Erythroblast (primary cell): ENCODE data around the gene OR7C1.
A peak's percentile ranks its signal among the peaks of the same experiment; 100 is the strongest.
"Not testable (repeated sequence)": the region's sequence is repeated elsewhere in the genome, so short reads cannot be mapped to it uniquely, and the experiment has no call there.

Experiments used
- DNase-seq, 2 experiments: peaks; one replicate each; lab custom pipeline; 2025; lab: John Stamatoyannopoulos, UW
- GATA1 ChIP-seq: IDR thresholded peaks from 2 replicates; pipeline ENCODE4 v1.6.1; 2011; ENCODE audit warnings: low read depth, mild to moderate bottlenecking, control low read depth, low read length, moderate library complexity
- POLR2A ChIP-seq: IDR thresholded peaks from 2 replicates; pipeline ENCODE4 v1.6.1; 2011; ENCODE audit warnings: mild to moderate bottlenecking, low read length

OR7C1 gene

GRCh38 chr19:14798760-14799159 lies 36.2 kb downstream of the OR7C1 start:
- DNase-seq = no peak
- no peak for TF ChIP-seq POLR2A
- no peak for TF ChIP-seq GATA1

DNA sequence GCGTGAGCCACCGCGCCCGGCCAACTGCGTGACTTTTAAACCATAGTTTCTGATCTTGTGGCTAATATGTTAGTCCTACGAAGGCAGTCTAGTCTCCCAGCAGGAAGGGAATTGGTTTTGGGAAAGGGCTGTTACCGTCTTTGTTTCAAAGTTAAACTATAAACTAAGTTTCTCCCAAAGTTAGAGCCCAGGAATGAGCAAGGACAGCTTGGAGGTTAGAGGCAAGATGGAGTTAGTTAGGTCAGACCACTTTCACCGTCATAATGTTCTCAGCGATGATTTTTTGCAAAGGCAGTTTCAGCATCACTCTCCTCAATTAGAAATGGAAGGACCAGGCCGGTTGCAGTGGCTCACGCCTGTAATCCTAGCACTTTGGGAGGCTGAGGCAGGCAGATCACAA lies 39.0 kb downstream of the OR7C1 start:
- TF ChIP-seq POLR2A = no peak
- DNase-seq = no peak

DNA sequence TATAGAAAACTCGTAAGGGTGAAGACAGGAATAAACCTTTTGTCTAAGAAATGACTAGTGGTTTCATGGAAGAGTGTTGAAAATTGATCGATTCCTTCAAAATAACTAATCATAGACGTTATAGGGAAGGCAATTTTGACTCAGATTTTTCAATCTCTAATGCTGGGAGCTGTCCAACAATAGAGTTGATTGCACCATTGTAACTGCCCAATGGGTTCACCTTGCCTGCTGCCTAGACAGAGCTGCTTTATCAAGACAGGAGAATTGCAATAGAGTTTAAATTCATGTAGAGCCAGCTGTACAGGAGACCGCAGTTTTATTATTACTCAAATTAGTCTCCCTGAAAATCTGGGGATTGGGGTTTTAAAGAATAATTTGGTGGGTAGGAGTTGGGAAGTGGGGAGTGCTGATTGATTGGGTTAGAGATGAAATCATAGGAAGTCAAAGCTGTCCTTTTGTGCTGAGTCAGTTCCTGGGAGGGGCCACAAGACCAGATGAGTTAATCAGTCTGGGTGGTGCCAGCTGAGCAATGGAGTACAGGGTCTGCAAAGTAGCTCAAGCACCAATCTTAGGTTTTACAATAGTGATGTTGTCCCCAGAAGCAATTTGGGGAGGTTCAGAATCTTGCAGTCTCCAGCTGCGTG lies 39.8 kb downstream of the OR7C1 start:
- peak; percentile 36 to 44 for DNase-seq
- TF ChIP-seq GATA1 (no peak), POLR2A (no peak)

- not testable (repeated sequence) for DNase-seq
Measured at GRCh38 chr19:14792250-14792649, 42.7 kb downstream of the OR7C1 start.

- DNase-seq = peak; percentile 45 to 51
- TF ChIP-seq POLR2A (no peak), GATA1 (no peak)
Measured at GRCh38 chr19:14786421-14786851, 48.5 kb downstream of the OR7C1 start.

- TF ChIP-seq POLR2A = peak; percentile 48
- DNase-seq = peak; percentile 31 to 63
Measured at GRCh38 chr19:14785102-14785793, 49.7 kb downstream of the OR7C1 start.

DNA sequence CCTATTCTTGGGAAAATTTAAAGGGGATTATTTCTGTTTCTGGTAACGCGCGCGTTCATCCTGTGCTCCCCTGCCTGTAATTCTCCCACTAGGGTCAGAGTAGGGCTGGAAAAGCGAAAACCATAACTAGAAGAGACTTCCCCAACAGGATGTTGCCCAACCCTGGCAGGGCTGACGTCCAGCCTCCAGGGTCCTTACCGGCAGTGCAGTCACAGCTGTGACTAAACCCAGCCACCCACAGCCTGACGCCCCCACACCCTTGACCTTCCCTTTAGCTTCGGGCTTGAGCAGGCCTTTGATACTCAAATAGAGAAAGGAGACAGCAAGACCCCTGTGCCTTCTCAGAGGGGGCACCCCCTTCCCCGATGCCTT lies 50.3 kb downstream of the OR7C1 start:
- peak; percentile 18 for DNase-seq

DNA sequence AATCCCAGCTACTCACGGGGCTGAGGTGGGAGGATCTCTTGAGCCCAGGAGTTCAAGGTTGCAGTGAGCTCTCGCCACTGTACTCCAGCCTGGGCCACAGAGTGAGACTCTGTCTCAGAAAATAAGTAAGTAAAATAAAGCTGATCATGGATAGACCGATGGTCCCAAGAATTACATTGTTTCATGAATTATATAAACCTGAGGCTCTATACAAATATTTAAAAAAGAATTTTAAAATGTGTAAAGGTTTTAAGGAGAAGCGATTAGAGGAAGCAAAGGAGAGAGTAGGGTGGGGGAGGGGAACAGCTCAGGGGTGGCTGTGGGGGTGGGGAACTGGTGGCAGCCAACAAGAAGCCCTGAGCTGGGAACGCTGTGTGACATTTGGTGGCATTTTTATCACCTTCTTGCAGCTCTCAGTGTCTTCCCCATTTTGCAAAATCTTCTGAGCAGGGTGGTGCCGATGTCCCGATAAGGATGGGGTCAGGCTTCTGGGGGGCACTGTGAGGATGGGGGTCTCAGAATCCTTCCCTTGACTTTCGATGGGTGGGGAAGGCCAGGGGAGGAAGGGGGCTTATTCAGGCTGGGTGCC lies 51.5 kb downstream of the OR7C1 start:
- peak; percentile 40 to 78 for DNase-seq

More for the DNA sequence above, 50.3 kb downstream of the OR7C1 start:
- TF ChIP-seq POLR2A = peak; percentile 48

GRCh38 chr19:14782626-14783409 lies 52.2 kb downstream of the OR7C1 start:
- TF ChIP-seq POLR2A (no peak), GATA1 (no peak)
- peak in 1 of 2 experiments; percentile 19 for DNase-seq

DNA sequence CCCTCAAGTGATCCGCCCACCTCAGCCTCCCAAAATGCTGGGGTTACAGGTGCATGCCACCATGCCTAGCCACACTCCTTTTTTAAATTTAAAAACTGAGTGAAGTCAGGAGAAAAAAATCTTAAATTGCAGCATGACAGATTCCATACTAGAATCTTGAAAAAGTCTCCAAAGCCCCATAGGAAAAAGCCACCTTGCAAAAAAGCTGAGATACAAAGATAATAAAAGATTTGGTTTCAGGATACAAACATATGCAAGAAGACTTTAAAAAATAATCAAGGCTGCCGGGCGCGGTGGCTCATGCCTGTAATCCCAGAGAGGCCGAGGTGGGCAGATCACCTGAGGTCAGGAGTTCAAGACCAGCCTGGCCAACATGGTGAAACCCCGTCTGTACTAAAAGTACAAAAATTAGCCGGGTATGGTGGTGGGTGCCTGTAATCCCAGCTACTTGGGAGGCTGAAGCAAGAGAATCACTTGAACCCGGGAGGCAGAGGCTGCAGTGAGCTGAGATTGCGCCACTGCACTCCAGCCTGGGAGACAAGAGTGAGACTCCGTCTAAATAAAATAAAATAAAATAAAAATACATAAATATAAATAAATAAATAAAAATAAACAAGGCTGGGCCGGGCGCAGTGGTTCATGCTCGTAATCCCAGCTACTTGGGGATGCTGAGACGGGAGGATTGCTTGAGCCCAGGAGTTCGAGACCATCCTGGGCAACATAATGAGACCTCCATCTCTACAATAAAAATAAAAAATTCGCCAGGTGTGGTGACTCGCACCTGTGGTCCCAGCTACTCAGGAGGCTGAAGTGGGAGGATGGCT lies 53.1 kb downstream of the OR7C1 start:
- DNase-seq = not testable (repeated sequence)

- DNase-seq = not testable (repeated sequence)
Measured at GRCh38 chr19:14780622-14781225, 54.3 kb downstream of the OR7C1 start.

GRCh38 chr19:14779151-14779550 lies 55.8 kb downstream of the OR7C1 start:
- TF ChIP-seq POLR2A = no peak
- no peak for TF ChIP-seq GATA1
- DNase-seq = no peak

- DNase-seq = not testable (repeated sequence)
Measured at GRCh38 chr19:14778110-14778845, 56.7 kb downstream of the OR7C1 start, which contains the start of gene ADGRE2. ADGRE2 (minus strand) TSS chr19:14778560; CDS start chr19:14776756, 1,804 bp downstream.

DNA sequence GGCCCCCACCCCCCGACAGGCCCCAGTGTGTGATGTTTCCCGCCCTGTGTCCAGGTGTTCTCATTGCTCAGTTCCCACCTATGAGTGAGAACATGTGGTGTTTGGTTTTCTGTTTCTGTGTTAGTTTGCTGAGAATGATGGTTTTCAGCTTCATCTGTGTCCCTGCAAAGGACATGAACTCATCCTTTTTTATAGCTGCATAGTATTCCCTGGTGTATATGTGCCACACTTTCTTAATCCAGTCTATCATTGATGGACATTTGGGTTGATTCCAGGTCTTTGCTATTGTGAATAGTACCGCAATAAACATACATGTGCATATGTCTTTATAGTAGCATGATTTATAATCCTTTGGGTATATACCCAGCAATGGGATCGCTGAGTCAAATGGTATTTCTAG lies 57.3 kb downstream of the OR7C1 start:
- not testable (repeated sequence) for DNase-seq
